Measurements from ENCODE around the gene DDRGK1. TPM values are rescaled to one million over a fixed set of nuclear protein-coding genes. Genes with fewer than 3 reads are reported as not detected.

Gene DDRGK1
- total and polyA plus RNA-seq, 3 experiments from 2014 or later, result 58.1 to 77.9 (median 75.3) TPM

DNA sequence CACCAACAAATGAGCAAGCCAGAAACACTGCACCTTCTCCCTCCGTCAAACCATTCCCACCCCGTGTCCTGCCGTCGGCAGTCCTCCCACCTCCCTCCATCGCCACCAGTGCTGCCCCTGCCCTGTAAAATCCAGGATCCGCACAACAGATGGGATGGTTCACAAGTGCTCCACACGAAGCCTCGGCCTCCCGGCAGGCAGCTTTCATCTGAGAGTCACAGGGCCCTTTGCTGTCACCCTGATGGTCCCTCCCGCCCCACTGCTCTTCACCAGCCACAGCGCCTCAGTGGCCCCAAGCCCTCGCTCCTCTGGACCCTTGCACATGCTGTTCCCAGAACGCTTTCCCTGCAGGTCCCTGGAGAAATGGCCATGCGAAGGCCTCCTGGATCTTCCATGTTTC is 22.4 kb upstream of the DDRGK1 start:
- peaks cover 0 to 27% (median 0%) of the 10 kb centered on the region in 3 donors for H3K36me3 Mint-ChIP-seq
- H3K4me1 ChIP-seq (ENCODE audit: insufficient read depth, low read length), result peaks cover 10% of the 10 kb centered on the region
- H3K4me3 Mint-ChIP-seq, result no peak overlapping the region
- H3K27ac ChIP-seq (ENCODE audit: low read depth, low read length), result no peak overlapping the region
- H3K27me3 Mint-ChIP-seq, result no peaks in the 10 kb centered on the region
- no peaks in the 10 kb centered on the region for H3K9me3 ChIP-seq (ENCODE audit: low read length)
- H3K4me1 Mint-ChIP-seq, result peaks cover 3 to 9% (median 4%) of the 10 kb centered on the region in 3 donors
- peaks cover under 1% of the 10 kb centered on the region for H3K36me3 ChIP-seq (ENCODE audit: insufficient read depth, low read length)
- no peaks in the 10 kb centered on the region for H3K9me3 Mint-ChIP-seq
- no peak for DNase-seq
- POLR2A ChIA-PET, result no interaction called here
- H3K27me3 ChIP-seq (ENCODE audit: insufficient read depth, low read length, poor library complexity, severe bottlenecking), result no peaks in the 10 kb centered on the region
- no peak overlapping the region for H3K4me3 ChIP-seq (ENCODE audit: low read length)
- peak overlapping the region in 1 of 8 donors; percentile 27 for H3K27ac Mint-ChIP-seq
- CTCF ChIA-PET, result interaction anchor here (2.3 kb wide), 1 partner anchor 8 kb away, joined by 7 read pairs; no protein-coding TSS in a partner anchor

DNA sequence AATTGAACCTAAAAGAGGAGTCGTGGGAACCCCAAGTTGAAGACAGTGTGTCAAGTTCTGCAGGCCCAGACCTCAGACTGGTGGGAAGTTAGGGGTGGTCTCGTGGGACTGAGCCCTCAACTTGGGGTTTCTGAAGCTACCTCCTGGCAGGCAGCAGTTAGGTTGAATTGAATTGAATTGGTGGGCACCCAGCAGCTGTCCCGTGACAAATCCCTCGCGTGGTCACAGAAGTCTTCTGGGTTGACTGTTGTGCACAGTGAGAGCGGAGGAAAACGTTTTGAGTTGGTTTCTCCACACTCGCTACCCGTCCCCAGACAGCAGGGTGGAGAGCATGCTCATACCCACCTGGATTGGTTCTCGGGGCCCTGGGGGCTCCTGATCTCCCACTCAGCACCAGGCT is 21.6 kb upstream of the DDRGK1 start:
- ChIA-PET CTCF (no interaction called here), POLR2A (no interaction called here)
- peak overlapping the region in 2 of 8 donors; percentile 82 to 92 for H3K27ac Mint-ChIP-seq
- H3K27me3 Mint-ChIP-seq, result no peaks in the 10 kb centered on the region
- no peaks in the 10 kb centered on the region for H3K9me3 Mint-ChIP-seq
- H3K27ac ChIP-seq (ENCODE audit: low read depth, low read length), result no peak overlapping the region
- peaks cover 0 to 35% (median 0%) of the 10 kb centered on the region in 3 donors for H3K36me3 Mint-ChIP-seq
- H3K4me1 ChIP-seq (ENCODE audit: insufficient read depth, low read length), result peaks cover 10% of the 10 kb centered on the region
- H3K4me1 Mint-ChIP-seq, result peaks cover 3 to 9% (median 4%) of the 10 kb centered on the region in 3 donors
- H3K36me3 ChIP-seq (ENCODE audit: insufficient read depth, low read length), result peaks cover 8% of the 10 kb centered on the region
- H3K4me3 Mint-ChIP-seq, result no peak overlapping the region
- no peak for DNase-seq
- no peaks in the 10 kb centered on the region for H3K9me3 ChIP-seq (ENCODE audit: low read length)
- no peak overlapping the region for H3K4me3 ChIP-seq (ENCODE audit: low read length)
- H3K27me3 ChIP-seq (ENCODE audit: insufficient read depth, low read length, poor library complexity, severe bottlenecking), result no peaks in the 10 kb centered on the region

DNA sequence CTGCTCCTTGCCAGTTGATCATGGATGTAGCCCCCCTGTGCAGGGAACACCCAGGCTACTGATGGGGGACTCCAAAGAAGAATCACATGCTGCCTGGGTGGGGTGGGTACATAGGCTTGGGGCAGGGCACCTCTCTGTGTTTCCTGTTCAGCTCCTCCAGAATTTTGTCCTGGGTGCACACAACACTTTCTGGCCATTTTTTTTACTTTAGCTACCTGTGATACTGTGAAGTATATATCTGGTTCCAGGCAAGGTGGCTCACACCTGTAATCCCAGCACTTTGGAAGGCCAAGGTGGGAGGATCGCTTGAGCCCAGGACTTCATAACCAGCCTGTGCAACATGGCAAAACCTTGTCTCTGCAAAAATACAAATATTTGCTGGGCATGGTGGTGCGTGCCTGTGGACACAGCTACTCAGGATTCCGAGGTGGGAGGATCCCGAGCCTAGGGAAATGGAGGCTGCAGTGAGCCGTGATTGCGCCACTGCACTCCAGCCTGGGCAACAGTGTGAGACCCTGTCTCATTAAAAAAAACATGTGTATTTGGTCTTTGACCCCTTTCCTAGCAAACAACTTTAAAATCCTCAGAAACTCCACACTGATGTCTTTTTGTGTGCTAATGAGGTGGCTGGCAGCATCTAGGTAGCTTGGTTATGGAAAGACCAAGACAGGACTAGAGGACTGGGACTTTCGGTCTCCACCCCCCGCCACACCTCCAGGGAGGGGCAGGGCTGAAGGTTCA is 20.4 kb upstream of the DDRGK1 start:
- POLR2A ChIA-PET, result no interaction called here
- H3K27ac ChIP-seq (ENCODE audit: low read depth, low read length), result no peak overlapping the region

DNA sequence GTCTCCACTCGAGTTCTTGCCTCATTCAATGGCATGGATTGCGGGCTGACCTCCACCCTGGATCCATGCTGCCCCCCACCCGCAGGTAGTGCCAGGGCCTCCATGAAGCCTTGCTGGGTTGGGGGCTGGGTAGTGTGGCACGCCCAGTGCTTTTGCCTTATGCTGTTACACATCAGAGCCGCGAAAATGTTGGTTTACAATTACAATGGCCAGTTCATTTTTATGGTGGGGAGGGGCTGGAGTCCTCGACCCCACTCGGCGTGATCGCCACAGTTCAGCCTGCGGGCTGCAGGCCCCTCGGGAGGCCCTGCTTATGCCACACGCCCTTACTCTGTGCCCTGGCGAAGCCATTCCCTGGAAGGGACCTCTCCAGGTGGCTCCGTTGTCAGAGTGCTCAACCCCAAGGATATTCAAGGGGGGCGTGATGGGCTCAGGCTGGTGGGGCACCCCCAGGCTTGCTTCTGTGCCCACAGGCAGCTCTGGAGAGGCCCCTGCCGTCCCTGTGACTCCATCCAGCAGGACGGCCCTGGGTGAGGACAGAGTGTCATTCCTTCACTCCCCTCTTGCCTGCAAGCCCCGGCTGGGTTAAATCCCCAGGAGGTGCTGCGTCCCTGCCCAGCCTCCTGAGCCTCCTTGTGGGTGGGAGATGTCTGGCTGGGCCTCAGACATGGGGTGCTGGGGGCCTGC is 19.7 kb upstream of the DDRGK1 start:
- no peak overlapping the region for H3K27ac ChIP-seq (ENCODE audit: low read depth, low read length)
- POLR2A ChIA-PET, result no interaction called here
- H3K9me3 Mint-ChIP-seq, result no peaks in the 10 kb centered on the region

More for the DNA sequence above, 20.4 kb upstream of the DDRGK1 start:
- Histone ChIP-seq H3K4me3 (ENCODE audit: low read length) (no peak overlapping the region), H3K36me3 (ENCODE audit: insufficient read depth, low read length) (peaks cover 8% of the 10 kb centered on the region), H3K4me1 (ENCODE audit: insufficient read depth, low read length) (peaks cover 10% of the 10 kb centered on the region), H3K27me3 (ENCODE audit: insufficient read depth, low read length, poor library complexity, severe bottlenecking) (no peaks in the 10 kb centered on the region), H3K9me3 (ENCODE audit: low read length) (no peaks in the 10 kb centered on the region)
- Mint-ChIP-seq H3K27ac (no peak overlapping the region), H3K4me3 (no peak overlapping the region), H3K9me3 (no peaks in the 10 kb centered on the region), H3K27me3 (no peaks in the 10 kb centered on the region), H3K4me1 (peaks cover 3 to 9% (median 4%) of the 10 kb centered on the region in 3 donors), H3K36me3 (peaks cover 0 to 45% (median 0%) of the 10 kb centered on the region in 3 donors)
- no peak for DNase-seq
- CTCF ChIA-PET, result no interaction called here

DNA sequence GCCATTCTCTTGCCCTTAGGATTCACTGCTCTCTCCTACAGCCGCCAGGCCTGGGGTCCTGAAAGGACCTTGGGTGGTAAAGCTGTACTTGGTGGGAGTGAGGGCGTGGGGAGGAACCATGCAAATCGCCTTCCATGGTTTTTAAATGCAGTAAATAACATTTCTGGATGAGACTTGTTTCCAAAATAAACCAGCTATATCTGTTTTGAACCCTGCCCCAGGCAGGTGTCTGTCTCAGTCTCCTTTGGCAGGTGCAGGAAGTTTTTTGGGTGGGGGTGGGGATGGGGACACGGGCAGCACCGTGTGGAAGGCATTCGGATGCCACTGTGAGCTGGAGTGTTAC is 19.1 kb upstream of the DDRGK1 start:
- no peaks in the 10 kb centered on the region for H3K9me3 ChIP-seq (ENCODE audit: low read length)
- peaks cover 4 to 10% (median 4%) of the 10 kb centered on the region in 3 donors for H3K4me1 Mint-ChIP-seq
- no peak overlapping the region for H3K4me3 ChIP-seq (ENCODE audit: low read length)
- ChIA-PET CTCF (interaction anchor here (1.1 to 1.7 kb wide), 2 partner anchors 16 to 91 kb away, joined by 3 to 5 read pairs; partner anchors contain the start of gene SLC4A11), POLR2A (no interaction called here)
- H3K27me3 ChIP-seq (ENCODE audit: insufficient read depth, low read length, poor library complexity, severe bottlenecking), result no peaks in the 10 kb centered on the region
- H3K27me3 Mint-ChIP-seq, result no peaks in the 10 kb centered on the region
- H3K4me3 Mint-ChIP-seq, result no peak overlapping the region
- no peaks in the 10 kb centered on the region for H3K9me3 Mint-ChIP-seq
- no peak overlapping the region for H3K27ac Mint-ChIP-seq
- H3K36me3 ChIP-seq (ENCODE audit: insufficient read depth, low read length), result peaks cover 8% of the 10 kb centered on the region
- peaks cover 0 to 46% (median 0%) of the 10 kb centered on the region in 3 donors for H3K36me3 Mint-ChIP-seq
- no peak for DNase-seq
- peaks cover 12% of the 10 kb centered on the region for H3K4me1 ChIP-seq (ENCODE audit: insufficient read depth, low read length)
- no peak overlapping the region for H3K27ac ChIP-seq (ENCODE audit: low read depth, low read length)

More for the DNA sequence above, 19.7 kb upstream of the DDRGK1 start:
- peaks cover 10% of the 10 kb centered on the region for H3K4me1 ChIP-seq (ENCODE audit: insufficient read depth, low read length)
- Mint-ChIP-seq H3K36me3 (peaks cover 0 to 46% (median 0%) of the 10 kb centered on the region in 3 donors), H3K27ac (no peak overlapping the region), H3K4me1 (peaks cover 3 to 9% (median 4%) of the 10 kb centered on the region in 3 donors), H3K27me3 (no peaks in the 10 kb centered on the region), H3K4me3 (no peak overlapping the region)
- H3K36me3 ChIP-seq (ENCODE audit: insufficient read depth, low read length), result peaks cover 8% of the 10 kb centered on the region
- H3K9me3 ChIP-seq (ENCODE audit: low read length), result no peaks in the 10 kb centered on the region
- CTCF ChIA-PET, result interaction anchor here (1.1 kb wide), 1 partner anchor 15 kb away, joined by 5 read pairs; the partner anchor contains the start of gene SLC4A11
- no peak for DNase-seq
- no peak overlapping the region for H3K4me3 ChIP-seq (ENCODE audit: low read length)
- H3K27me3 ChIP-seq (ENCODE audit: insufficient read depth, low read length, poor library complexity, severe bottlenecking), result no peaks in the 10 kb centered on the region

DNA sequence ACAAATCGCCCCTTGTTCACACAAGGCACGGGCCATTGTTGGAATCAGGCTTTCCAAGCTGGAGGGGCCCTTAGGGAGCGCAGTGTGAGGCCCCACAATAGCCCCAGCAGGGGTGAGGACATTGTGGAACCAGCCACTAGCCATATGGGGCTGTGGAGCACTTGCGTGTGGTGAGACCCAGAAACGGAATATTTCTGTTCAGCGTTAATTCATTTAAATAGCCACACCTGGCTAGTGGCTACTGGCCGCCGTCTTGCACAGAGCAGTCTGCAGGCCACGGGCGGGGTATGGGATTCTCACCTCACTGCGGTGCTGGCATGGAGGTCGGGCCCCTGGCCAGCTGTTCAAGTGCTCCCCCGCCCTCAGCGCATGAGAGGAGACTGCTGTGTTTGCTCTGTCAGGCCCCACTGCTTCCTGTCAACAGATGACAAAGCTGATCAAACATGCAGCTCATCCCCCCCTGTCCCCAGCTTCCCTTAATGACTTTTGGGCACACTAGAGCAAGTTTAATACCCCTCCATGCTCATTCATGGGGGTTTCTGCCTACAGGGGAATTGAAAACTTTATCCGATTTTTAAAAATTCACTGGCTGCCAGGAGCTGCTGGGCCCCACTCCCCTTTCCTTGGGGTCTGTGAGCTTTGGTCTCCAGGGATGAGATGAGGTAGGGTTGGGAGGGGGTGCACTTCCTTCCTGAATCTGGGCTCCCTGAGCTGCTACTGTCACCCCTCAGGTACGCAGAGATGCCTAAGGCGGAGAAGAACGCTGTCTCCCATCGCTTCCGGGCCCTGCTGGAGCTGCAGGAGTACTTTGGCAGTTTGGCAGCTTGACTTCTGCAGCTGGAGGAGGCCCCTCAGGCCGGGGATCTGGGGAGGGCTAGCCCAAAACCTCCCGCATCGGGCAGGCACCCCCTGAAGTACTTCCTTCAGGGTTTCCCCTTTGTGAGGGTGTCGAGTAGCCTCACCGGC is 18.4 kb upstream of the DDRGK1 start:
- peak in 1 of 5 donors; percentile 62 for DNase-seq
- POLR2A ChIA-PET, result no interaction called here
- Mint-ChIP-seq H3K27me3 (no peaks in the 10 kb centered on the region), H3K9me3 (no peaks in the 10 kb centered on the region), H3K4me3 (no peak overlapping the region), H3K36me3 (peaks cover 0 to 46% (median 0%) of the 10 kb centered on the region in 3 donors), H3K4me1 (peaks cover 4 to 14% (median 5%) of the 10 kb centered on the region in 3 donors), H3K27ac (peak overlapping the region in 5 of 8 donors; percentile 19 to 61 (median 23))
- CTCF ChIA-PET, result interaction anchor here (1.1 to 1.7 kb wide), 2 partner anchors 16 to 92 kb away, joined by 3 to 5 read pairs; partner anchors contain the start of gene SLC4A11
- Histone ChIP-seq H3K27ac (ENCODE audit: low read depth, low read length) (no peak overlapping the region), H3K4me3 (ENCODE audit: low read length) (no peak overlapping the region), H3K9me3 (ENCODE audit: low read length) (no peaks in the 10 kb centered on the region), H3K4me1 (ENCODE audit: insufficient read depth, low read length) (peaks cover 17% of the 10 kb centered on the region), H3K36me3 (ENCODE audit: insufficient read depth, low read length) (peaks cover 8% of the 10 kb centered on the region), H3K27me3 (ENCODE audit: insufficient read depth, low read length, poor library complexity, severe bottlenecking) (no peaks in the 10 kb centered on the region)

DNA sequence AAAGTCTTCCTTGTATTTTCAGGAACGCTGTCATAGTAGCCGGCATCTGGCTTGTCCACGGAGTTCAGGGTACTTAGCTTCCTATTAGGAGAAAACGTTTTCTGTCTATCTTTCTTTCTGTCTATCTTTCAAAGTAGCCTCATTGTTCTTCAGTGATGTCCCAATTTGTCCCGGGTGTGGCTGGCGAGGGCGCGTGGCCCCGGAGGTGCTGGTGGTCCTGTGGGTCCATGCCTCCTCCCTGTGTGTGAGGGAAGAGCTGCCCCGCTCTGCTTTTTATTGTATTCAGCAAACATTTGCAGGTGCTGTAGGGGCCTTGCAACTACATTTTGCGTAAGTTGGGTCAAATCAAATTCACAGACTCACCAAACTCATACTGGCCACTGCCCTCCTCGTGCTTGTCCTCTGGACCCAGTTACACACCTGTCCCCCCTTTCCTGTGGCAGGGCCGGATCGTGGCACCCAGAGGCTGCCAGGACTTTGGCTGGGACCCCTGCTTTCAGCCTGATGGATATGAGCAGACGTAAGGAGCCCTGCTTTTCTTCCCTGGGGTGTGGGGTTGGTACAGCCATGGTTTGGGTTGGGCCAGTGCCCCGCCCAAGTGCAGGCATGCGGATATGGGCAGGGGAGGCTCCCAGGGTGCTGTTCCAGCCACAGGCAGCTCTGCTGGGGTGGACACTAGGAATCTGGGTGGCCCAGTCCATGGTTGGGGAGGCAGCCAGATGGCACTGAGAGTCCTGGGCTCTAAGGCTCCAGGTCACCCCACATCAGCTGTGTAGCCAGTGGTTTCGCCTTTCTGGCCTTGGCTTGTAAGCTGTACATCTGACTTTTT is 17.1 kb upstream of the DDRGK1 start:
- ChIA-PET CTCF (interaction anchor here (1.7 to 2.9 kb wide), 2 partner anchors 93 to 95 kb away, joined by 3 to 12 read pairs; no protein-coding TSS in a partner anchor), POLR2A (interaction anchor here (0.6 to 0.7 kb wide), 2 partner anchors 12 to 18 kb away, joined by 4 to 5 read pairs; partner anchors contain the start of gene ITPA)
- DNase-seq, result no peak
- H3K27me3 Mint-ChIP-seq, result no peaks in the 10 kb centered on the region
- Histone ChIP-seq H3K27me3 (ENCODE audit: insufficient read depth, low read length, poor library complexity, severe bottlenecking) (no peaks in the 10 kb centered on the region), H3K27ac (ENCODE audit: low read depth, low read length) (no peak overlapping the region), H3K4me1 (ENCODE audit: insufficient read depth, low read length) (peaks cover 17% of the 10 kb centered on the region), H3K4me3 (ENCODE audit: low read length) (no peak overlapping the region), H3K9me3 (ENCODE audit: low read length) (no peaks in the 10 kb centered on the region), H3K36me3 (ENCODE audit: insufficient read depth, low read length) (peaks cover 8% of the 10 kb centered on the region)
- peaks cover 4 to 14% (median 5%) of the 10 kb centered on the region in 3 donors for H3K4me1 Mint-ChIP-seq
- peaks cover 0 to 45% (median 0%) of the 10 kb centered on the region in 3 donors for H3K36me3 Mint-ChIP-seq
- peak overlapping the region in 2 of 8 donors; percentile 33 to 60 for H3K27ac Mint-ChIP-seq
- no peak overlapping the region for H3K4me3 Mint-ChIP-seq
- H3K9me3 Mint-ChIP-seq, result no peaks in the 10 kb centered on the region
